Activated CD4-positive, alpha-beta T cell treated with anti-CD3 and anti-CD28 coated beads, Interleukin-2, amount 10 ng/mL, durations not matched to agents 7 days and 5 days (primary cell): ENCODE results near the gene PROX2. TPM values are rescaled to one million over a fixed set of nuclear protein-coding genes. Genes with fewer than 3 reads are reported as not detected.

Experiments used
- CTCF ChIA-PET: fragments of 350-600 bp; sonication (Branson Sonifier 250); formaldehyde crosslinking; loops from one replicate; lab custom pipeline; 2021; ENCODE audit warnings: antibody characterized with exemption; lab: Charles Lee
- POLR2A ChIA-PET: fragments of 350-600 bp; sonication (Branson Sonifier 250); formaldehyde crosslinking; loops from one replicate; lab custom pipeline; 2021; ENCODE audit warnings: antibody characterized with exemption; lab: Charles Lee
- DNase-seq: peaks from one replicate; pipeline ENCODE4 v3.0.0-alpha.2; 2020
- H3K27ac Mint-ChIP-seq: one replicate; pipeline ENCODE4 v1.8.0; 2021; ENCODE audit warnings: mild to moderate bottlenecking, moderate library complexity, mixed read lengths
- H3K27me3 Mint-ChIP-seq: one replicate; pipeline ENCODE4 v1.8.0; 2021; ENCODE audit warnings: mixed read lengths
- H3K36me3 Mint-ChIP-seq: one replicate; pipeline ENCODE4 v1.8.0; 2021; ENCODE audit warnings: low read depth, mixed read lengths
- H3K4me1 Mint-ChIP-seq: one replicate; pipeline ENCODE4 v1.8.0; 2021; ENCODE audit warnings: mixed read lengths
- H3K4me3 Mint-ChIP-seq: one replicate; pipeline ENCODE4 v1.8.0; 2021; ENCODE audit warnings: mild to moderate bottlenecking, moderate library complexity, mixed read lengths
- H3K9me3 Mint-ChIP-seq: one replicate; pipeline ENCODE4 v1.8.0; 2021; ENCODE audit warnings: mixed read lengths
- total RNA-seq, 2 experiments: library from RNA; stranded (reverse); gene quantifications; one replicate each; pipeline ENCODE4 v1.2.3, GENCODE V29; 2021

Gene PROX2
- total RNA-seq, 2 experiments from 2014 or later = not detected

DNA sequence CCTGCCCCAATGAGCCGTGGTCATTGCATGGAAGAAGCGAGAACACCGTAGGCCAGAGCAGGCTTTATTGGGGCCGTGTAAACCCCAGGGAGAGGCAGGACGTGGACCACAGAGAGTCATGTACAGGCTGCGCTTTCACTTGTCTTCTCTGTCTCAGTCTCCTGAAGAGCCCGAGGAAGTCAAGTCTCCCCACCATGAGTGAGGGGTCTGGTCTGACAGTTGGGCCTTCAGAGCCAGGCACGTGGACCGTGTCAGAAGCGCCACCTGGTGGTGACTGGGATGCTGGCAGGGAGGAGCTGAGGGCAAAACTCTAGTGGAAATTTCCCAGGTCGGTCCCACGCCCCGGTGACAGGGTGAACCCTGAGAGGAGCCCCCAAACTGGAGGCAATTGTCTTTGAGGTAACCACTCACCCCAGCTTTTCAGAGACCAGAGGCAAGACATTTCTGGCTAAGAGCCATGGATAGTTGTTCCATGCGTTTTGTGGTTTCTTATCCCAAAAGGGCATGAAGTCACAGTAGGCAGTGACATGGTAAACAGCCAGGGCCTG lies 29.7 kb upstream of the PROX2 start:
- peak overlapping the region; percentile 60 for H3K27ac Mint-ChIP-seq
- H3K4me3 Mint-ChIP-seq = no peak overlapping the region
- H3K4me1 Mint-ChIP-seq = peaks cover 9% of the 10 kb centered on the region
- H3K9me3 Mint-ChIP-seq = no peaks in the 10 kb centered on the region
- CTCF ChIA-PET = interaction anchor here (0.6 to 6.1 kb wide), 26 partner anchors 9 to 400 kb away, joined by 3 to 138 read pairs (median 4); partner anchors contain the start of genes ACYP1, LTBP2 and RPS6KL1
- POLR2A ChIA-PET = interaction anchor here (1.5 kb wide), 1 partner anchor 44 kb away, joined by 8 read pairs; no protein-coding TSS in a partner anchor
- H3K27me3 Mint-ChIP-seq = no peaks in the 10 kb centered on the region
- H3K36me3 Mint-ChIP-seq = peaks cover 35% of the 10 kb centered on the region
- peak; percentile 81 for DNase-seq

DNA sequence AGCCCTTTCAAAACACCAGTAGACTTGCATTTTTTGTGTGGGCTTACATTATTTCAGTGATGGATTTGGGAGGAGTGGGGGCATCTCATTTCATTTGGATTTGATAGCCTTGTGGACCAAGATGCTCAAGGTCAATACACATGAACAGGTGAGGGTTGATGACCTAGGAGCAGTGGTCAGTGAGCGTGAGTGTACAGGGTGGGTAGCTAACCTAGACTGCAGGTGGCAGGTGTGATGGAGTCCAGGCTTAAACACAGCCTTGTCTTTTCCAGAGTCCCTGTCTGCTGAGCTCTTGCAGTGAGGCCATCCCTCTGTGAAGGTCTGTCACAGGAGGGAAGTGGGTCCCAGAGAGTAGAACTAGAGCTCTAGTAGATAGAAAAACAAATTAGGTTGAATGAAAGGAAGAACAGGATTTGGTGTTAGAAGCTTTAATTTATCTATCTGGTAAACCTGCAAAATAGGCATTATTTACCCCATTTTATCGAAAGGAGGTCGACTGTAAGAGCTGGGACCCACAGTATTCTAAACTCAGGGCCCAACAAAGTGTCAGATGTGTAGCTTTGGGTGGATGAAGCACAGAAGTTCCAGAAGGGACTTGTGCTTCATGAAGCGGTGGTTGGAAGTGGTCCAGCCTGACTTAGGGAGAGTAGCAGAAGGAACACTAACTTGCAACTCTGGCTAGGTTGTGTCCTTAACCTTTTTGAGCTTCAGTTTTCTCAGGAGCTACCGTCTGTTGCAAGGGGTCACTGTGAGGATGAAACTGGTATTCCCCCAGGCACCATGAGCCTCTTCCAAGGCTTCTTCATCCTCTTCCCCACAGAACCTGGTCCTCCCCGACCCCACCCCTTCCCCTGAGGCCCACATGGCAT lies 28.9 kb upstream of the PROX2 start:
- ChIA-PET CTCF (interaction anchor here (0.7 to 6.1 kb wide), 15 partner anchors 8 to 401 kb away, joined by 3 to 138 read pairs (median 5); partner anchors contain the start of genes LTBP2 and RPS6KL1), POLR2A (interaction anchor here (0.6 to 1.5 kb wide), 2 partner anchors 26 to 43 kb away, joined by 3 to 8 read pairs; no protein-coding TSS in a partner anchor)
- Mint-ChIP-seq H3K9me3 (no peaks in the 10 kb centered on the region), H3K36me3 (peaks cover 43% of the 10 kb centered on the region), H3K4me1 (peaks cover 9% of the 10 kb centered on the region), H3K27ac (peak overlapping the region; percentile 31), H3K4me3 (no peak overlapping the region), H3K27me3 (no peaks in the 10 kb centered on the region)
- no peak for DNase-seq

DNA sequence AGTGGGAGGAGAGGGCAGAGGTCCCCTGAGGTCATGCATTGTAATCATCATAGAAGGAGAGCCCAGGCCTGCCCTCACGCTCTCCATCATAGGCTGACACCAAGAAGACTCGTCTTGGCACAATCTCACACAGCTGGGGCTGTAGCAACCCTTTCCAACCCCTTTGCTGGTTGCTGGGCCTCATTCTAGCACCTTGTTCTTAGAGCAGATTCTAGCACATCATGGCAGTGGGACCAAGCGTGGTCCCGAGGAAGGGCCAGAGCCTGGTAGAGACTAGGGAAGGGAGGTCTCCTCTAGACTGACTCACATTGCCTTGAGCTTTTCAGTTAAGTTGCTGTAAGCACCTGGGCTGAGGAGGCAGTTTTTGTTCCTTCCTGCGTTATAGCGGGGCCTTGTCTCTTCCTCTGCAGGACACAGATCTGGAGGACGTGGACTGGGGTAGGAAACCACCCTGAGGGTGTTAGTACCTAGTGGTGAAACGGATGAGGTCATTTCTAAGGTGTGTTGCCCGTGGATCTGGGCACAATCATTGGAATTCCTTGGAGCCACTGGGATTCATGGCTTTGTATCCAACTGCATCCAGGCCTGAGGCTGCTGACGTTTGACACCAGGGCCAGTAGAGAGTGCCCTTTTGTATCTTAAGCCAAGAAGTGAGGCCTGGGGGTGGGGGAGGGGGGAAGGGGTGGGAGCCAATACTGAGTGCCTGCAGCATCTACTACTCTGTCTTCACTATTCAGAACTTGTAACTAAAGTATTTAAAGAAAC lies 27.2 kb upstream of the PROX2 start:
- peaks cover 9% of the 10 kb centered on the region for H3K4me1 Mint-ChIP-seq
- no peak for DNase-seq
- H3K27ac Mint-ChIP-seq = no peak overlapping the region
- peaks cover 60% of the 10 kb centered on the region for H3K36me3 Mint-ChIP-seq
- CTCF ChIA-PET = interaction anchor here (1.1 kb wide), 1 partner anchor 10 kb away, joined by 3 read pairs; no protein-coding TSS in a partner anchor
- POLR2A ChIA-PET = no interaction called here
- no peaks in the 10 kb centered on the region for H3K27me3 Mint-ChIP-seq
- H3K4me3 Mint-ChIP-seq = no peak overlapping the region
- H3K9me3 Mint-ChIP-seq = no peaks in the 10 kb centered on the region

DNA sequence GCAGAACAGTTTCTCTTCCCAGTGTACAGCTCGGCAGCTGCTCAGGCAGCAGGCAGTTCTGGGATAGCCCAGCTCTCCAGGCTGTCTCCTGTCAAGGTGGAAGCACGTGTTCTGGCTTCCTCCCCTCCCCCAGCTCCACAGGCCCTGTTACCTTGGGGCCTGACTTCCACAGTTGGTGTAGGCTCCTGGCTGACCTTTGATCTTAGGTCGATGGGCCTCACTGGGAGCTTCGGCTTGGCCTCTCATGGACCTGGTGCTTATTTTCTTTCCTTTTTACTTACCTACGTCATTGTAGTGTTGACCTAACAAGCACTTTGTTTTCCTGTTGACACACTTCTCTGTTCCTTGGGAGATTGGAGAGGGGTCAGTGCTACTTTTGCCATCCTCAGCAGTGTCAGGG lies 22.7 kb upstream of the PROX2 start:
- Mint-ChIP-seq H3K9me3 (no peaks in the 10 kb centered on the region), H3K4me3 (no peak overlapping the region), H3K4me1 (no peaks in the 10 kb centered on the region), H3K27ac (no peak overlapping the region), H3K27me3 (no peaks in the 10 kb centered on the region), H3K36me3 (peaks cover 81% of the 10 kb centered on the region)
- ChIA-PET CTCF (interaction anchor here (1.5 to 4.7 kb wide), 2 partner anchors 24 to 38 kb away, joined by 3 to 16 read pairs; partner anchors contain the start of gene RPS6KL1), POLR2A (no interaction called here)
- DNase-seq = no peak

DNA sequence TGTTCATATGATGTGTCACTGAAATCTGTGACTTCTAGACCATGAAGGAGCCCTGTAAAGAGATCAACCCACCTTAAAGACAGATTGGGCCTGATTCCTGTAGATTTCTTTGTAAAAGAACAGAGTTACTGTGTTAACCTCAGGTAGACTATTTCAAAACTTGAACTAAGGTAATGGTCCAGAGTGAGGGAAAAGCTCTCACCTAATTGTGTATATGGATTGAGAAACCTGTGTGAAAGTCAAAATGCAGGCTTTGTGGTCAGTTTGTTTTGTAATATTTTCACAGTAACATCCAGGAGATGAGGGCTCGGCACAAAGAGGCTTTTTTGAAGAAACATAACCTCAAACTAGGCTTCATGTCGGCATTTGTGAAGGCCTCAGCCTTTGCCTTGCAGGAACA lies 22.1 kb upstream of the PROX2 start:
- H3K27ac Mint-ChIP-seq = no peak overlapping the region
- POLR2A ChIA-PET = interaction anchor here (1.2 kb wide), 1 partner anchor 17 kb away, joined by 3 read pairs; no protein-coding TSS in a partner anchor
- DNase-seq = no peak
- no peaks in the 10 kb centered on the region for H3K9me3 Mint-ChIP-seq
- no peaks in the 10 kb centered on the region for H3K4me1 Mint-ChIP-seq
- H3K27me3 Mint-ChIP-seq = no peaks in the 10 kb centered on the region
- no peak overlapping the region for H3K4me3 Mint-ChIP-seq
- H3K36me3 Mint-ChIP-seq = peaks cover 82% of the 10 kb centered on the region
- CTCF ChIA-PET = interaction anchor here (0.7 to 4.7 kb wide), 4 partner anchors 17 to 200 kb away, joined by 3 to 16 read pairs (median 3); no protein-coding TSS in a partner anchor

DNA sequence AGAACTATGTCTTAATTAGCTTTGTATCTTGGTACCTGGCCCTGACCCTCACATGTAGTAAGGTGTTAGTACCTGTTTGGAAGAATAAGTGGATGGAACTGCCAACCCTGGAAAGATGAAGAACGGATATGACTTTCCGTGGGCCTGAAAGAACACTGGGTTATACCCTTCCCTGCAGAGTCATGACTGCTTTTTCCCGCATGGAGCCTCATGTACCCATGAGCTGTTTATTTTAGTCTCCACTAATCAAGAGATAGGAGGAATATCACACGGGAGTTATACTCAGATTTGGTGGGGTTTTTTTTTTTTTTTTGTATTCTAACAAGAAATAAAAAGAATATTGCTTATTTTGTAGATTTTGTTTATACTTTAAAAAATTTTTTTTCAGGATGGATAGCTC lies 21.7 kb upstream of the PROX2 start:
- CTCF ChIA-PET = interaction anchor here (0.7 to 4.7 kb wide), 4 partner anchors 16 to 200 kb away, joined by 3 to 16 read pairs (median 3); no protein-coding TSS in a partner anchor
- Mint-ChIP-seq H3K9me3 (no peaks in the 10 kb centered on the region), H3K27ac (no peak overlapping the region), H3K4me1 (no peaks in the 10 kb centered on the region), H3K27me3 (no peaks in the 10 kb centered on the region), H3K36me3 (peaks cover 82% of the 10 kb centered on the region), H3K4me3 (no peak overlapping the region)
- no peak for DNase-seq
- POLR2A ChIA-PET = interaction anchor here (1.2 kb wide), 1 partner anchor 17 kb away, joined by 3 read pairs; no protein-coding TSS in a partner anchor

DNA sequence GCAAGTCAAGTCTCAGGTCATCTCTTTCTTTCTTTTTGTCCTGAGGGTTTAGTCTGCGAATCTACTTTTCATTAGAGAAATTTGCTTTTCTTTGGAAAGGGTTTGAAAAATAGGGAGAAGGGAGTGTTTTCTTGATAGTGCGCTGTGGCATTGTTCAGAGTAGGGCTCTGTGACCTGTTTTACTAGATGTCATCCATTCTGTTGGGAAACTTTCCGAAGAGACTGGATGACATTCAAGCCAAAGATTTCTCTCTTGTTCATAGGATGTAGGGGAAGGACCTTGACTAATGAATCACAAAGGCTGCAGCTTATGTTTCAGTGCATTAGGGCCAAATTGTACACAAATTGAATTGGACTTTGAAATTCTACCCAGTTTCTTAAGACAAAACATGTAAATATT lies 20.5 kb upstream of the PROX2 start:
- ChIA-PET CTCF (interaction anchor here (0.8 to 1.5 kb wide), 5 partner anchors 9 to 192 kb away, joined by 3 to 4 read pairs (median 3); partner anchors contain the start of gene DLST), POLR2A (no interaction called here)
- DNase-seq = no peak
- no peak overlapping the region for H3K4me3 Mint-ChIP-seq
- no peaks in the 10 kb centered on the region for H3K9me3 Mint-ChIP-seq
- H3K27me3 Mint-ChIP-seq = no peaks in the 10 kb centered on the region
- peaks cover 83% of the 10 kb centered on the region for H3K36me3 Mint-ChIP-seq
- peaks cover 1% of the 10 kb centered on the region for H3K4me1 Mint-ChIP-seq
- H3K27ac Mint-ChIP-seq = no peak overlapping the region

DNA sequence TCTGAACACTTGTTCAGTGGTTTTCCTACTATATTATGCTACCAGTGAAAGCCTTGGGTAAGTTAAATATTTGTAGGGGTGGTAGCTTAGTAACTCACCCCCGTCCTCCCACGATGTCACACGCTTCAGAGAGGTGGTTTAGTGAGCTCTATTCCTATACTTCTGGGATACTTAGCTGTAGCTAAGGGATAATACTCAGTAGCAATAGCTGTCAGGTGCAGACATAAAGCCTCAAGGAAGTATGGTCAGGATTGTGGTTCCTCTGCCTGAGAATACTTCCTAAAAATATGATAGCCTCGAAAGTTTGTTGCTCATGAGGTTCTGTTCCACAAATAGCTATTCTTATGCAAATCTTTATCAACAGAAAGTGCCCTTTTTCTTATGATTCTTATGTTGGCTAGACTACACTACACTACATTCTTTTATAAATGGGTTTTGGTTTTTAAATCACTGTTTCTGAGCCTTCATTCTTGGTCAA lies 17.7 kb upstream of the PROX2 start:
- Mint-ChIP-seq H3K4me3 (no peak overlapping the region), H3K27ac (peak overlapping the region; percentile 28), H3K27me3 (no peaks in the 10 kb centered on the region), H3K4me1 (peaks cover 9% of the 10 kb centered on the region), H3K36me3 (peaks cover 73% of the 10 kb centered on the region), H3K9me3 (no peaks in the 10 kb centered on the region)
- no peak for DNase-seq
- ChIA-PET CTCF (interaction anchor here (1.0 to 3.4 kb wide), 6 partner anchors 11 to 239 kb away, joined by 3 to 29 read pairs (median 4); partner anchors contain the start of gene DLST), POLR2A (no interaction called here)

DNA sequence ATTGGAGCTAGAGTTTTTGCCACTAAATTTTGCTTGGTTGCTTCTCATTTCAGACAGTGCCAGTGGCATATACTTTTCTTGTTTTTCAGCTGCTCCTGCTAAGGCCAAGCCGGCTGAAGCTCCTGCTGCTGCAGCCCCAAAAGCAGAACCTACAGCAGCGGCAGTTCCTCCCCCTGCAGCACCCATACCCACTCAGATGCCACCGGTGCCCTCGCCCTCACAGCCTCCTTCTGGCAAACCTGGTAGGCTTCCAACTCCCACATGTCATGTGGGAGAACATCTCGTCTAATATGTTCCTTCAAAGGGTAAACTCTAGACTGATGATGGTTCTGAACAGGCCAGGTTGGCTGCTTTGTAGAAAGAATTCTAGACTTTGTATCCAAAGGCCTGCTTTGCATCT lies 16.8 kb upstream of the PROX2 start:
- no peak for DNase-seq
- Mint-ChIP-seq H3K9me3 (no peaks in the 10 kb centered on the region), H3K27ac (no peak overlapping the region), H3K4me1 (peaks cover 19% of the 10 kb centered on the region), H3K4me3 (no peak overlapping the region), H3K27me3 (no peaks in the 10 kb centered on the region), H3K36me3 (peaks cover 68% of the 10 kb centered on the region)
- CTCF ChIA-PET = interaction anchor here (1.0 to 3.4 kb wide), 6 partner anchors 10 to 32 kb away, joined by 3 to 29 read pairs (median 4); partner anchors contain the start of gene DLST
- POLR2A ChIA-PET = no interaction called here

DNA sequence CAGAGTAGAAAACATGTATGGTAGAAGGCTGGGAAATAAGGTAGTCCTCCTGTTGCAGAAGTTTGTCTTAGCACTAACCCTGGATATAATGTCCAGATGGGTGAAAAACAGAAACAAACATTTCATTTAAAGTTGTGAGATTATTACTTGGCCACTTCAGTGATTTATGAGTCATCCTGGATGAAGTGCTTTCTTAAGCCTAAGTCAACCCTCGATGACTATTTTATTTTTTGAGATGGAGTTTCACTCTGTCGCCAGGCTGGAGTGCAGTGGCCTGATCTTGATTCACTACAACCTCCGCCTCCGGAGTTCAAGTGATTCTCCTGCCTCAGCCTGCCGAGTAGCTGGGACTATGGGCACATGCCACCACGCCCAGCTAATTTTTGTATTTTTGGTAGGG lies 15.9 kb upstream of the PROX2 start:
- H3K27me3 Mint-ChIP-seq = no peaks in the 10 kb centered on the region
- H3K4me1 Mint-ChIP-seq = peaks cover 21% of the 10 kb centered on the region
- H3K9me3 Mint-ChIP-seq = no peaks in the 10 kb centered on the region
- ChIA-PET POLR2A (no interaction called here), CTCF (interaction anchor here (1.0 to 3.3 kb wide), 3 partner anchors 9 to 20 kb away, joined by 3 to 19 read pairs (median 3); partner anchors contain the start of gene DLST)
- H3K36me3 Mint-ChIP-seq = peaks cover 60% of the 10 kb centered on the region
- DNase-seq = no peak
- H3K4me3 Mint-ChIP-seq = no peak overlapping the region
- no peak overlapping the region for H3K27ac Mint-ChIP-seq

DNA sequence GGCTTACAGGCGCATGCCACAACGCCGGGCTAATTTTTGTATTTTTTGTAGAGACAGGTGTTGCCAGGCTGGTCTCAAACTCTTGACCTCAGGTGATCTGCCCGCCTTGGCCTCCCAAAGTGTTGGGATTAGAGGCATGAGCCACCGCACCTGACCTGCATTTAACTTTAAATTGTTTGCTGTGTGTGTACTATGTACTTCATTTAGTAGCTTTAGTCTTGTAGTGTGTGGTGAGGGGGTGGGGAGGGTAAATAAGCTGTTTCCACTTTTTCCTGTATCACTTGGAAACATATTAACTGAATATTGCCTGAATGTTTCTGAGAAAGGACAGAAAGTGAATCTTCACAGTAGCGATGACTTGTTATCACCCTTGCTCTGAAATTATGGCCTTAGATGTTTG lies 14.3 kb upstream of the PROX2 start:
- H3K9me3 Mint-ChIP-seq = no peaks in the 10 kb centered on the region
- ChIA-PET CTCF (interaction anchor here (1.1 to 1.6 kb wide), 3 partner anchors 15 to 18 kb away, joined by 3 to 5 read pairs (median 4); no protein-coding TSS in a partner anchor), POLR2A (no interaction called here)
- no peaks in the 10 kb centered on the region for H3K27me3 Mint-ChIP-seq
- no peak overlapping the region for H3K4me3 Mint-ChIP-seq
- DNase-seq = no peak
- H3K4me1 Mint-ChIP-seq = peaks cover 36% of the 10 kb centered on the region
- H3K36me3 Mint-ChIP-seq = peaks cover 61% of the 10 kb centered on the region
- H3K27ac Mint-ChIP-seq = no peak overlapping the region
